Stimulated activated CD8-positive, alpha-beta memory T cell treated with anti-CD3 and anti-CD28 coated beads, Interleukin-4, amount 100 ng/mL, for 24 hours (primary cell): Measurements from ENCODE around the gene ATRAID.
A peak's percentile ranks its signal among the peaks of the same experiment; 100 is the strongest.
"Not testable (repeated sequence)": the region's sequence is repeated elsewhere in the genome, so short reads cannot be mapped to it uniquely, and the experiment has no call there.

ENCODE experiments used
- DNase-seq: peaks from one replicate; pipeline ENCODE4 v3.0.0-alpha.2; 2020; ENCODE audit warnings: low read depth

The ATRAID gene

DNA sequence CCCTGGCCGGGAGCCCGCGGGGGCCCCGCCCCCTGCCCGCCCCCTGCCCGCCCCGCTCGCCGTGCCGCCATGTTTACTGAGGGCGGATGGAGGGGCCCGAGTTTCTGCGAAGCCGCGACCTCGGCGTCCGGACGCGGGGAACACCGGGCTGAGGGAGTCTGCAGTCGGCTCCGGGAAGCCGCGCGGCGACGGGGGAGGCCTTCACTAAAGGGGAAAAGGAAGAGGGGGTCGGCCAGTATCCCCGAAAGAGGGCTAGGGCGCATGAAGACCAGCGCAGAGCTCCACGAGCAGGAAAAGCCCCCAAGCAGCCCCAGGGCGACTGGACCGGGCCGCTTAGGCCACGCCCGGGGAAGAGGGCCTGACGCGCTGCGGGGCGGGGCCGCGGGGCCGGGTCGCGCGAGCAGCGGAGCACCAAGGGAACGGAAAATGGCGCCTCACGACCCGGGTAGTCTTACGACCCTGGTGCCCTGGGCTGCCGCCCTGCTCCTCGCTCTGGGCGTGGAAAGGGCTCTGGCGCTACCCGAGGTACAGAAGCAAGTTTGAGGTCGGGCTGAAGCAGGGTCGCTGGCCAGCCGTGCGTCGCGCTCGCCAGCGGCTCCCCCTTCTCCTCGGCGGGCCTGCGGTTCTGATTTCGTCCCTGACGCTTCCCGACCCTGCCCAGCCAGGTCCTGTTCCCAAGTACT is at the start of gene ATRAID, which contains the start of gene SLC5A6:
TSS of gene ATRAID (plus strand) at position 99 of the 683 bp plus-strand sequence. CDS start at position 427, 328 bp downstream.
TSS of gene SLC5A6 (minus strand) at position 326 of the 683 bp plus-strand sequence. CDS start 4,618 bp downstream, outside the sequence.
- DNase-seq: peak; percentile 82

DNA sequence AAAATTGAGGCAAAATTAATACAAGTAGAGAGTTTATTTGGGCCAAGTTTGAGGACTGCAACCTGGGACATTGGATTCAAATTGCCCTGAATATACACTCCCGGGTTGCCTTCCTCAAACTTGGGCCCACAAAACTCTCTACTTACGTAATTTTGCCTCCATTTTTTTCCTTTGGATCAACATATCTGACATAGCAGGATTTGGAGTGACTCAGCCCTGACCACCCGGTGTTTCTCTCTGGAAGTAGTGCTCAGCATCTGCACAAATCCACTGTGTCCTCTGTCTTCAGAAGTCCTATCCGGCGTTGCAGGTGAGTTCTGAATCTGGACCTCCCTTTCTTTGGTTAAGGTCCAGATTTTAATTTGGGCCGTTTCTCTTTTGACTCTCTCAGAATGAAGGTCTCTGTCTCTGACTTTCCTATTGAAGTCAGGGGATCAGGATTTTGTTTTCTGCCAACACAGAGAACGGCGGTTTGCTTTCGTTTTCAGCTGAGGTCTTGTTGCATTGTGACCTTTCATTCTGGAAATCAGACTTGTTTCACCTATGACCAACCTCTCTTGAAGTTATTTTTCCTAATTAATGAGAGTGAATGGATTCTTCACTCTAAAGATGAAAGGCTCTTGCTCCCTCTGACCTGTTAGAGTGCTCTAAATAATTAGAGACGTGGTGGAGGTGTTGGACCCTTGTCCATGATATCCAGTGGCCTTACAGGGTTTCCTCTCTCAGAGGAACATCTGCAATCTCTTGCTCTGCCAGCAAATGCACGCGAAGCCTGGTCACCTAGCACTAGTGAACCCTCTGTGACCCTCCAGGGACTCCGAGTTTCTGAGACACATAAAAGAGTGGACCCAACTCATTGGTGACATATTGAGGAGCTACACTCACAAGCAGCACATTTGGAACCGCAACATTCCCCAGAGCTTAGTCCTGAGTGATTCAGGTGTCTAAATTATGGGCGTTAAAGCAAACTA is 49.4 kb upstream of the ATRAID start:
- no peak for DNase-seq

GRCh38 chr2:27164960-27165763 is 46.7 kb upstream of the ATRAID start:
- no peak for DNase-seq

GRCh38 chr2:27170581-27171337 is 41.1 kb upstream of the ATRAID start:
- DNase-seq: no peak

- no peak for DNase-seq
Observed at GRCh38 chr2:27171351-27171848, 40.4 kb upstream of the ATRAID start.

GRCh38 chr2:27174638-27175037 is 37.2 kb upstream of the ATRAID start:
- DNase-seq: no peak

GRCh38 chr2:27175330-27175729 is 36.5 kb upstream of the ATRAID start:
- no peak for DNase-seq

GRCh38 chr2:27175781-27176180 is 36.1 kb upstream of the ATRAID start:
- DNase-seq: not testable (repeated sequence)

DNA sequence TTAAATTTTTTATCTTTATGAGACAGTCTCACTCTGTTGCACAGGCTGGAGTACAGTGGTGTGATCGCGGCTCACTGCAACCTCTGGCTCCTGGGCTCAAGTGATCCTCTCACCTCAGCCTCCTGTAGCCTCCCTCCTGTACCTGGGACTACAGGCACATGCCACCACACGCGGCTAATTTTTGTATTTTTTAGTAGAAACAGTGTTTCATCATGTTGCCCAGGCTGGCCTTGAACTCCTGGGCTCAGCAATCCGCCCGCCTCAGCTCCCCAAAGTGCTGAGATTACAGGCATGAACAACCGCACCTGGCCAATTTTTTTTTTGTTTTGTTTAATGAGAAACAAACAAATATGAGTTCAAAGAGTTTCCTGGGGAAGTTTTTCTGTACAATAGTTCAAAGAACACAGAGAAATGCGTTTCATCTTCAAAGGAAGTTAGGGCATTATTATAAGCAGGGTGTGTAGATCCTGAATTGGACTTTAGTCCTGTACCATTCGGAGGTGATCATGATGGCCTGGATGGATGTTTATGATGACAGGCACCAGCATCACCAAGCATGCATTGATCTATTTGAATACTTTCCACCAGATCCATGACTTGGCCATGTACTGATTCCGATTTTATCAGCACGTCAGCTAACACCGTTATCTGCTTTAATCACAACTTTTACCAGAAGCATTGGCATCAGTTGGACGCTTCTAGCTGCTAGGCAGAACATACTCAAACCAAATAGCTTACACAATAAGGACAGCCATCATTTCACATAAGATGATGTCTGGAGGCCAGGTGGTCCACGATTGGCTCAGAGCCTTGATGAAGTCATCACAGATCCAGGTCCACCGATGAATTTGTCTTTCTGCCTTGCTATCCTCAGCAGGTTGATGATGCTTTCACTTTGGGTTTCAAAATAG is 34.1 kb upstream of the ATRAID start:
- DNase-seq: no peak

- no peak for DNase-seq
Observed at GRCh38 chr2:27178469-27178868, 33.4 kb upstream of the ATRAID start.

GRCh38 chr2:27179344-27180000 is 32.4 kb upstream of the ATRAID start:
- DNase-seq: no peak

- no peak for DNase-seq
Observed at GRCh38 chr2:27182346-27182745, 29.5 kb upstream of the ATRAID start.

DNA sequence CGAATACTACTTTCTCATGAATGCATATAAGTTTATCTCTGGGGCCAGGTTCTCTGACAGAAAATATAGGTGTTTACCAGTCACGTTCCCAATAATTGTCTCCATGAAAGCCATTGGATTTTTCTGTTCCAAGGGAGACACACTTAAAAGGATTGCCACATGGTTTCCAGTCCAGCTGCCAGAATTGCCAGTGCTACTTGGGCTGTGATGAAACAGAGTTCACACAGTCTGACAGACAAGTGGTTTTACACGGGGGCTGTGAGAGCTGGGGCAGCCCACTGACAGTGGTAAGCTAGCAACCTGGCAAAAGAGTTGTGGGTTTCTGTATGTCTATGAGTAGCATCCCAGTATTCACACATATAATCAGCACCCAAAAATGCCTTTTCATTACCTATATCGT is 27.7 kb upstream of the ATRAID start:
- DNase-seq: no peak

DNA sequence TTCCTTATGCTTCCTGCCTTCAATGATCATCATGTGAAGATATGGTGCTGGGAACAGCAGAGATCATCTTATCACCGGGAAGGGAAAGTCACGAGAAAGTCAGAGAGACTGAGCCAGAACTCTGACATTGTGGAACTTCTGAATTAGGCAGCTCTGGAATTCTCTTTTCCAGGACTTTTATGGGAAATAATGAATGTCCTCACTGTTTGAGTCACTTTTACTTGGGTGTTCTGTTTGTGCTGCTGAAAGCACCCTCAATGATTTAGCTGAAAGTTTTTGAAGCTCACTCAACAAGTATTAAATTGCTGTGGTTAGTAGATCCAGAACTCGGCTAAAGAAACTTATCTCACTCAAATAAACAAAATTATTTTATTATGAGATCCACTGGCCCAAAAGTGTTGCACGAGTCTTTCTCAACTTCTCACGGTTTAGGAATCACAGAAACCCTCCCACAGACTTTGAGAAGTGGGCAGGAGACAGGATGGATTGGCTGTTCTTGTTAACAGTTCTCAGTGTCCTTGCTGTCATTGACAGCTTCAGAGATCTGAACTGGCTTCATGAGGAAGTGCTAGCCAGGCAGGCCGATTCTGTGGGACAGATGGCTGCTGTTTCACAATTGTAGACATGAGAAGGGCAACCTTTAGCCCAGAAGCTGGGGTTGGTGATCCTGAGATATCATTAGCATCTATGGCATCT is 26.4 kb upstream of the ATRAID start:
- DNase-seq: no peak

DNA sequence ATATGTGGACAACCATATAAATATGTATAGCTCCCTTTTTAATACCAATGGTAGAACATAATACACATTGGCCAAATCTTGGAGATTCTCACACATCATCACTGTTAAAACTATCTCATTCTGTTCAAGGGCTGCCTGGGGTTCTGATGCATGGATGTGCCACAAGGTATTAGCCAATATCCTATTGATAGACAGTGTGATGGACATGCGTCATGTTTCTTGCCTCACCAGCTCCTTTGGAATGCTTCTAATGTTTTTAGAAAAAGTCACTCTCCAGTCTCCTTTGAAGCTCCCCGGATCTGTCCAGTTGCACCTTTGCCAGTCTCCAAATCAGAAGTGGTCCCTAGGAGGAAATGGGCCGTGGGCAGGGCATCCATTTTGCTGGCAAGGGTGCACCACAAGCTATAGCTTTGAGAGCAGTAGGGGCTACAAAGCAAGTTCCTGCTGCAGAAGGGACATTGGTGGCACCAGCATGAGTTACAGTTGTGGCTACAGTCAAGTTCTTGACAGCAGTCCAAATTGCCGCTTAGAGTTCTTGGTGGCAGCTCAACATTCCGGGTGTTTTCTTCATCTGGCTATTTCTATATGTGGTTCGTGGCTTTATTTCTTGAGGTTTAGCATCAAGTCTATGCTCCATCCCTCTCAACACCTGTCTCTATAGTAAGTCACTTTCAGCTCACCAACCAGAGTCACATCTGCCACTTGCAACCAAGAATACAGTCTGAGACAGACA is 25.1 kb upstream of the ATRAID start:
- no peak for DNase-seq

GRCh38 chr2:27189989-27190388 is 21.9 kb upstream of the ATRAID start:
- no peak for DNase-seq

DNA sequence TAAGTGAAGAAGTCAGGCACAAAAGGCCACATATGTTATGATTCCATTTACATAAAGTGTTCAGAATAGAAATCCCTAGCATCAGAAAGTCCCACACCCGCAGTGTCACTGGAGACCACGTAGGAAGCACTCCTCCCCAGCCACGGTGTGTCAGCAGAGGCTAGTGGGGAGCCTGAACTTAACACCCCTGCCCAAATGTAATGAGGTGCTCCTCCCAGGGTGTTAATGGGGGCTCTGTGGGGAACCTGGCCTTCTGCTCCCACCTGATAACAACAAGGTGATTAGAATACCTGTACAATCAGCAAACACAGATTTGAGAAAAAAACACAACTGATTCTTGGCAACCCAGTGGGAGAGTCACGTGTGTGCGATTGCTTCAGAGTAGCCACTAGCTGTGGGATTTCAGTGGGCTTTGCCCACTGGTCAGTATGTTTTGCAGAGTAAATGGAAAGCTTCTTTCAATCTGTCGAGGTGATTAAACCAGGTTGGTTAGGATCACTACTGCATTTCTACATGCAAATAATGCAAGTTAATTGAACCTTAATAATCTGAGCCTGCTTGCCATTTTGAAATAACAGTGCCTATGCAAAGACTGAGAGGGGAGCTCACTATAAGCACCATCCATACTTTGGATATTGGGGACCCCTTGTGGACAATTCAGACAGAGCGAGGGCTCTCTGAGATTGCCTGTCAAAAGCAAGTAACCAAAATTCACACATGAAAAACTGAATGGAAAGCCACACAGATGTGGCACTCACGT is 20.6 kb upstream of the ATRAID start:
- no peak for DNase-seq
